Gastrocnemius medialis (tissue), 4 donors: Measurements from ENCODE around the gene DNAJC1.

Source experiments
- POLR2A ChIP-seq, 2 donors: fragments of 450-650 bp; IDR thresholded peaks; one replicate each; pipeline ENCODE4 v1.6.1; 2017; ENCODE audit warnings: antibody characterized with exemption in 2 of 2, mild to moderate bottlenecking in 2 of 2, moderate library complexity in 2 of 2
- TF ChIP-seq, protein P1 (sequence below), 5 experiments: fragments of 450-650 bp in 3 of 5; fragments of 200-600 bp in 2 of 5; sonication (generic) in 2 of 5; IDR thresholded peaks in 4 of 5; conservative IDR thresholded peaks in 1 of 5; 1 replicate in 4 of 5; 2 replicates in 1 of 5; pipeline ENCODE4 v1.5.1; 2016 to 2019; ENCODE audit warnings: antibody characterized with exemption in 5 of 5, mild to moderate bottlenecking in 3 of 5, moderate library complexity in 3 of 5

DNA sequence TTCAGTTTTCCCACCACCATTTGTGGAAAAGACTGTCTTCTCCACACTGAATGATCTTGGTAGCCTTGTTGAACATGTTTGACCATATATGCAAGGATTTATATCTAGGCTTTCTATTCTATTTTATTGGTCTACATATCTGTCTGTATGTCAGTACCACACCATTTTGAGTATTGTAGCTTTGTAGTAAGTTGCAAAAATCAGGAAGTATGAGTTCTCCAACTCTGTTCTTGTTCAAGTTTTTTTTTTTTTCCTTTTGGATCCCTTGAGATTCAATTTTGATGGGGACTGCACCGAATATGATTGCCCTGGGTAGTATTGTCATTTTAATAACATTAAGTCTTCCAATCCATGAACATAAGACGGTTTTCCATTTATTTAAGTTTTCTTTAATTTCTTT, 176.8 kb downstream of the DNAJC1 start:
- no peak for TF ChIP-seq POLR2A (IDR thresholded peaks at IDR 0.05)
- TF ChIP-seq, protein P1, sequence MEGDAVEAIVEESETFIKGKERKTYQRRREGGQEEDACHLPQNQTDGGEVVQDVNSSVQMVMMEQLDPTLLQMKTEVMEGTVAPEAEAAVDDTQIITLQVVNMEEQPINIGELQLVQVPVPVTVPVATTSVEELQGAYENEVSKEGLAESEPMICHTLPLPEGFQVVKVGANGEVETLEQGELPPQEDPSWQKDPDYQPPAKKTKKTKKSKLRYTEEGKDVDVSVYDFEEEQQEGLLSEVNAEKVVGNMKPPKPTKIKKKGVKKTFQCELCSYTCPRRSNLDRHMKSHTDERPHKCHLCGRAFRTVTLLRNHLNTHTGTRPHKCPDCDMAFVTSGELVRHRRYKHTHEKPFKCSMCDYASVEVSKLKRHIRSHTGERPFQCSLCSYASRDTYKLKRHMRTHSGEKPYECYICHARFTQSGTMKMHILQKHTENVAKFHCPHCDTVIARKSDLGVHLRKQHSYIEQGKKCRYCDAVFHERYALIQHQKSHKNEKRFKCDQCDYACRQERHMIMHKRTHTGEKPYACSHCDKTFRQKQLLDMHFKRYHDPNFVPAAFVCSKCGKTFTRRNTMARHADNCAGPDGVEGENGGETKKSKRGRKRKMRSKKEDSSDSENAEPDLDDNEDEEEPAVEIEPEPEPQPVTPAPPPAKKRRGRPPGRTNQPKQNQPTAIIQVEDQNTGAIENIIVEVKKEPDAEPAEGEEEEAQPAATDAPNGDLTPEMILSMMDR (IDR thresholded peaks at IDR 0.05 in 4 of 5, conservative IDR thresholded peaks at IDR 0.05 in 1 of 5) = no peak
